Prostate gland (tissue), 2 donors: Measurements from ENCODE around the gene PRDM16.

ENCODE experiments used
- CTCF ChIP-seq, 4 experiments: fragments of 200-600 bp in 2 of 4; fragments of 450-650 bp in 2 of 4; sonication (generic) in 2 of 4; IDR thresholded peaks; 1 replicate in 3 of 4; 2 replicates in 1 of 4; pipeline ENCODE4 v1.5.1; 2016 to 2019; ENCODE audit warnings: antibody characterized with exemption in 4 of 4, mild to moderate bottlenecking in 2 of 4, moderate library complexity in 2 of 4
- POLR2AphosphoS5 ChIP-seq: sonication (generic); formaldehyde crosslinking; IDR thresholded peaks from one replicate; pipeline ENCODE4 v1.6.1; 2017; ENCODE audit warnings: antibody characterized with exemption

GRCh38 chr1:3109355-3109754 is 40.4 kb downstream of the PRDM16 start:
- TF ChIP-seq CTCF (IDR thresholded peaks at IDR 0.05): no peak
- TF ChIP-seq POLR2AphosphoS5: no peak
